Amniotic epithelial cell (primary cell): Measurements from ENCODE around the gene KMT2C.
"Not testable (repeated sequence)": the region's sequence is repeated elsewhere in the genome, so short reads cannot be mapped to it uniquely, and the experiment has no call there.

Experiments
- DNase-seq: peaks from one replicate; pipeline ENCODE4 v3.0.0-alpha.2; 2010; ENCODE audit warnings: low read depth

KMT2C gene

GRCh38 chr7:152435384-152436110 is at the start of gene KMT2C:
Gene KMT2C, minus strand, starts transcription at chr7:152436003. Its CDS starts 217 bp downstream, at chr7:152435786.
- peak; percentile 50 for DNase-seq

GRCh38 chr7:152481082-152481481 is 45.3 kb upstream of the KMT2C start:
- no peak for DNase-seq

GRCh38 chr7:152480664-152481063 is 44.9 kb upstream of the KMT2C start:
- no peak for DNase-seq

GRCh38 chr7:152479595-152479994 is 43.8 kb upstream of the KMT2C start:
- DNase-seq, result no peak

GRCh38 chr7:152478140-152478539 is 42.3 kb upstream of the KMT2C start:
- DNase-seq, result no peak

- no peak for DNase-seq
Measured at GRCh38 chr7:152477079-152477478, 41.3 kb upstream of the KMT2C start.

GRCh38 chr7:152476551-152476950 is 40.7 kb upstream of the KMT2C start:
- no peak for DNase-seq

- not testable (repeated sequence) for DNase-seq
Measured at GRCh38 chr7:152471023-152471620, 35.3 kb upstream of the KMT2C start.

- peak; percentile 31 for DNase-seq
Measured at GRCh38 chr7:152470251-152471022, 34.6 kb upstream of the KMT2C start.

- not testable (repeated sequence) for DNase-seq
Measured at GRCh38 chr7:152469576-152469975, 33.8 kb upstream of the KMT2C start.

GRCh38 chr7:152467225-152467624 is 31.4 kb upstream of the KMT2C start:
- no peak for DNase-seq

GRCh38 chr7:152465119-152465387 is 29.2 kb upstream of the KMT2C start:
- no peak for DNase-seq

- DNase-seq, result peak; percentile 83
Measured at GRCh38 chr7:152464312-152465118, 28.7 kb upstream of the KMT2C start.

GRCh38 chr7:152463709-152464311 is 28.0 kb upstream of the KMT2C start:
- DNase-seq, result peak; percentile 98

GRCh38 chr7:152462995-152463708 is 27.3 kb upstream of the KMT2C start:
- DNase-seq, result peak; percentile 80

GRCh38 chr7:152459724-152460251 is 24.0 kb upstream of the KMT2C start:
- DNase-seq, result peak; percentile 24

GRCh38 chr7:152451356-152451755 is 15.6 kb upstream of the KMT2C start:
- DNase-seq, result no peak

- not testable (repeated sequence) for DNase-seq
Measured at GRCh38 chr7:152445386-152446008, 9.7 kb upstream of the KMT2C start.

GRCh38 chr7:152443586-152443985 is 7.8 kb upstream of the KMT2C start:
- no peak for DNase-seq

GRCh38 chr7:152442330-152442835 is 6.6 kb upstream of the KMT2C start:
- DNase-seq, result no peak
